H9 (cell line): Measurements from ENCODE around the gene KRTAP4-9. TPM values are rescaled to one million over a fixed set of nuclear protein-coding genes. Genes with fewer than 3 reads are reported as not detected.

ENCODE experiments used
- DNase-seq: peaks from one replicate; pipeline ENCODE4 v3.0.0-alpha.2; 2017
- H2AFZ ChIP-seq: one replicate; pipeline ENCODE4 v1.6.1; 2013; ENCODE audit warnings: mild to moderate bottlenecking, low read length, control low read depth, moderate library complexity
- H2AK5ac ChIP-seq: 2 replicates; pipeline ENCODE4 v1.6.1; 2013; ENCODE audit warnings: low read length, control low read depth, mixed read lengths; ENCODE audit not compliant: insufficient read length
- H2BK120ac ChIP-seq: one replicate; pipeline ENCODE4 v1.6.1; 2013; ENCODE audit warnings: low read depth, mild to moderate bottlenecking, low read length, control low read depth, inconsistent platforms; ENCODE audit not compliant: poor library complexity, severe bottlenecking
- H2BK12ac ChIP-seq: 2 replicates; pipeline ENCODE4 v1.6.1; 2013; ENCODE audit warnings: low read length, control low read depth, mixed read lengths, low read depth; ENCODE audit not compliant: insufficient read length
- H2BK15ac ChIP-seq: 2 replicates; pipeline ENCODE4 v1.6.1; 2013; ENCODE audit warnings: low read depth, low read length, control low read depth
- H2BK20ac ChIP-seq: one replicate; pipeline ENCODE4 v1.6.1; 2013; ENCODE audit warnings: low read depth, mild to moderate bottlenecking, low read length, control low read depth, inconsistent platforms; ENCODE audit not compliant: poor library complexity, severe bottlenecking
- H2BK5ac ChIP-seq: 2 replicates; pipeline ENCODE4 v1.6.1; 2013; ENCODE audit warnings: low read length, control low read depth, mixed read lengths; ENCODE audit not compliant: insufficient read length
- H3K14ac ChIP-seq: 2 replicates; pipeline ENCODE4 v1.6.1; 2013; ENCODE audit warnings: low read length, control low read depth; ENCODE audit not compliant: insufficient read depth
- H3K18ac ChIP-seq: 2 replicates; pipeline ENCODE4 v1.6.1; 2013; ENCODE audit warnings: low read depth, mild to moderate bottlenecking, mixed read lengths, low read length, control low read depth; ENCODE audit not compliant: insufficient read length
- H3K23ac ChIP-seq: 2 replicates; pipeline ENCODE4 v1.6.1; 2013; ENCODE audit warnings: low read length, control low read depth, mixed read lengths, low read depth; ENCODE audit not compliant: insufficient read length
- H3K23me2 ChIP-seq: 2 replicates; pipeline ENCODE4 v1.6.1; 2013; ENCODE audit warnings: low read depth, mild to moderate bottlenecking, mixed read lengths, low read length, control low read depth; ENCODE audit not compliant: insufficient read length, poor library complexity, severe bottlenecking
- H3K27ac ChIP-seq: 2 replicates; pipeline ENCODE4 v1.5.1; 2013; ENCODE audit warnings: low read length, control low read depth, mixed read lengths, low read depth; ENCODE audit not compliant: insufficient read length
- H3K27me3 ChIP-seq: 2 replicates; pipeline ENCODE4 v1.6.1; 2013; ENCODE audit warnings: low read length, control low read depth, inconsistent platforms; ENCODE audit not compliant: insufficient read depth
- H3K4ac ChIP-seq: 2 replicates; pipeline ENCODE4 v1.6.1; 2013; ENCODE audit warnings: low read depth, mild to moderate bottlenecking, control low read depth, inconsistent platforms, low read length, moderate library complexity
- H3K4me1 ChIP-seq: 2 replicates; pipeline ENCODE4 v1.6.1; 2013; ENCODE audit warnings: low read length, control low read depth, inconsistent platforms; ENCODE audit not compliant: insufficient read depth
- H3K4me2 ChIP-seq: 2 replicates; pipeline ENCODE4 v1.6.1; 2013; ENCODE audit warnings: low read length, control low read depth, mixed read lengths; ENCODE audit not compliant: insufficient read length, insufficient read depth
- H3K56ac ChIP-seq: 2 replicates; pipeline ENCODE4 v1.6.1; 2013; ENCODE audit warnings: low read depth, mild to moderate bottlenecking, mixed read lengths, low read length, control low read depth; ENCODE audit not compliant: insufficient read length
- H3K79me1 ChIP-seq: 2 replicates; pipeline ENCODE4 v1.6.1; 2013; ENCODE audit warnings: low read depth, mild to moderate bottlenecking, moderate library complexity, low read length, control low read depth, inconsistent platforms; ENCODE audit not compliant: insufficient read depth, poor library complexity, severe bottlenecking
- H3K79me2 ChIP-seq: 2 replicates; pipeline ENCODE4 v1.6.1; 2013; ENCODE audit warnings: low read length, control low read depth, inconsistent platforms; ENCODE audit not compliant: insufficient read depth
- H3K9ac ChIP-seq: 2 replicates; pipeline ENCODE4 v1.6.1; 2013; ENCODE audit warnings: low read length, control low read depth, mixed read lengths; ENCODE audit not compliant: insufficient read length; ENCODE audit errors: extremely low read depth
- H3K9me3 ChIP-seq: one replicate; pipeline ENCODE4 v1.6.1; 2013; ENCODE audit warnings: low read depth, low read length, inconsistent platforms; ENCODE audit not compliant: control insufficient read depth
- H3T11ph ChIP-seq: one replicate; pipeline ENCODE4 v1.6.1; 2013; ENCODE audit warnings: mild to moderate bottlenecking, low read length, control low read depth, inconsistent platforms
- H4K20me1 ChIP-seq: one replicate; pipeline ENCODE4 v1.6.1; 2013; ENCODE audit not compliant: control insufficient read depth, insufficient read length, insufficient read depth
- H4K5ac ChIP-seq: 2 replicates; pipeline ENCODE4 v1.6.1; 2013; ENCODE audit warnings: low read depth, mild to moderate bottlenecking, mixed read lengths, low read length, control low read depth; ENCODE audit not compliant: insufficient read length
- H4K8ac ChIP-seq: replicated peaks from 2 replicates; pipeline ENCODE4 v1.6.1; 2013; ENCODE audit warnings: low read length, control low read depth, mixed read lengths, low read depth; ENCODE audit not compliant: insufficient read length
- H4K91ac ChIP-seq: 2 replicates; pipeline ENCODE4 v1.6.1; 2013; ENCODE audit warnings: low read depth, mild to moderate bottlenecking, moderate library complexity, mixed read lengths, low read length, control low read depth; ENCODE audit not compliant: insufficient read length
- H3K27ac Mint-ChIP-seq, 3 experiments: 2 replicates in 2 of 3; 3 replicates in 1 of 3; pipeline ENCODE4 v1.8.0; 2020 to 2021; ENCODE audit warnings: mixed read lengths in 3 of 3, mild to moderate bottlenecking in 1 of 3, moderate library complexity in 1 of 3
- H3K27me3 Mint-ChIP-seq: 2 replicates; pipeline ENCODE4 v1.8.0; 2021; ENCODE audit warnings: low read depth, mild to moderate bottlenecking, moderate library complexity, mixed read lengths
- H3K36me3 Mint-ChIP-seq, 3 experiments: 2 replicates in 2 of 3; 3 replicates in 1 of 3; pipeline ENCODE4 v1.8.0; 2020 to 2021; ENCODE audit warnings: low read depth in 3 of 3, mixed read lengths in 3 of 3; ENCODE audit not compliant: insufficient read depth in 1 of 3
- H3K4me1 Mint-ChIP-seq, 2 experiments: 2 replicates each; pipeline ENCODE4 v1.8.0; 2020; ENCODE audit warnings: mixed read lengths in 2 of 2
- H3K4me3 Mint-ChIP-seq, 2 experiments: 2 replicates in 1 of 2; 3 replicates in 1 of 2; pipeline ENCODE4 v1.8.0; 2020 to 2021; ENCODE audit warnings: mild to moderate bottlenecking in 2 of 2, mixed read lengths in 2 of 2, moderate library complexity in 1 of 2
- H3K9me3 Mint-ChIP-seq, 2 experiments: 2 replicates in 1 of 2; 3 replicates in 1 of 2; pipeline ENCODE4 v1.8.0; 2020; ENCODE audit warnings: mild to moderate bottlenecking in 2 of 2, mixed read lengths in 2 of 2, moderate library complexity in 1 of 2
- CTCF ChIP-seq: fragments of 200-600 bp; sonication (generic); conservative IDR thresholded peaks from 3 replicates; pipeline ENCODE4 v1.8.0; 2021; ENCODE audit warnings: antibody characterized with exemption, mild to moderate bottlenecking
- WGBS: extraction: QIAGEN DNeasy Blood & Tissue Kit; methylation state at CpG from one replicate; pipeline ENCODE4 v1.1.7; 2013; ENCODE audit warnings: missing lambda C conversion rate, low lambda C conversion rate, mixed read lengths; ENCODE audit not compliant: insufficient read length; ENCODE audit errors: extremely low coverage; 5-methylcytosine and 5-hydroxymethylcytosine counted together
- total RNA-seq: library from RNA; stranded (reverse); gene quantifications from 2 replicates; pipeline ENCODE4 v1.2.1, GENCODE V29; 2021

Gene KRTAP4-9
- total RNA-seq, 1 experiment from 2014 or later = not detected

GRCh38 chr17:41063449-41063848 is 41.7 kb upstream of the KRTAP4-9 start:
- H4K8ac ChIP-seq = no peak overlapping the region
- no peak overlapping the region for H3K56ac ChIP-seq
- no peaks in the 10 kb centered on the region for H3K79me1 ChIP-seq
- H2BK15ac ChIP-seq = no peak overlapping the region
- H2BK20ac ChIP-seq = no peak overlapping the region
- TF ChIP-seq CTCF = no peak
- no peak overlapping the region for H3K4ac ChIP-seq
- no peak for DNase-seq
- H3K23me2 ChIP-seq = no peaks in the 10 kb centered on the region
- H3K4me3 Mint-ChIP-seq = no peak overlapping the region
- no peaks in the 10 kb centered on the region for H4K20me1 ChIP-seq
- H3K9ac ChIP-seq = no peak overlapping the region
- H3K23ac ChIP-seq = no peak overlapping the region
- peaks cover 4 to 13% of the 10 kb centered on the region in 2 experiments for H3K4me1 Mint-ChIP-seq
- H3K4me1 ChIP-seq = no peaks in the 10 kb centered on the region
- no peak overlapping the region for H3K18ac ChIP-seq
- H2AK5ac ChIP-seq = no peak overlapping the region
- no peaks in the 10 kb centered on the region for H3K79me2 ChIP-seq
- H3K36me3 Mint-ChIP-seq = no peaks in the 10 kb centered on the region
- no peak overlapping the region for H3K27ac ChIP-seq
- no peak overlapping the region for H2BK120ac ChIP-seq
- no peaks in the 10 kb centered on the region for H3K27me3 ChIP-seq
- H3T11ph ChIP-seq = no peak overlapping the region
- H3K27ac Mint-ChIP-seq = no peak overlapping the region
- H4K91ac ChIP-seq = no peak overlapping the region
- no peak overlapping the region for H3K14ac ChIP-seq
- no peak overlapping the region for H2AFZ ChIP-seq
- no CpG with 5 or more reads among the region's 4 CpGs for WGBS
- no peaks in the 10 kb centered on the region for H3K9me3 Mint-ChIP-seq
- H3K4me2 ChIP-seq = no peak overlapping the region
- no peaks in the 10 kb centered on the region for H3K9me3 ChIP-seq
- H3K27me3 Mint-ChIP-seq = no peaks in the 10 kb centered on the region
- H2BK12ac ChIP-seq = no peak overlapping the region
- no peak overlapping the region for H4K5ac ChIP-seq
- no peak overlapping the region for H2BK5ac ChIP-seq
